OCI-M2 (cell line): Measurements from ENCODE around the gene ASAP2.
A peak's percentile ranks its signal among the peaks of the same experiment; 100 is the strongest.

Experiments used
- DNase-seq: peaks from one replicate; lab custom pipeline; 2025; ENCODE audit not compliant: unreplicated experiment; lab: John Stamatoyannopoulos, UW

Gene ASAP2

GRCh38 chr2:9205963-9206948 is at the start of gene ASAP2:
Gene ASAP2 (plus strand): TSS chr2:9206812. CDS start chr2:9207105, 293 bp downstream.
- no peak for DNase-seq

DNA sequence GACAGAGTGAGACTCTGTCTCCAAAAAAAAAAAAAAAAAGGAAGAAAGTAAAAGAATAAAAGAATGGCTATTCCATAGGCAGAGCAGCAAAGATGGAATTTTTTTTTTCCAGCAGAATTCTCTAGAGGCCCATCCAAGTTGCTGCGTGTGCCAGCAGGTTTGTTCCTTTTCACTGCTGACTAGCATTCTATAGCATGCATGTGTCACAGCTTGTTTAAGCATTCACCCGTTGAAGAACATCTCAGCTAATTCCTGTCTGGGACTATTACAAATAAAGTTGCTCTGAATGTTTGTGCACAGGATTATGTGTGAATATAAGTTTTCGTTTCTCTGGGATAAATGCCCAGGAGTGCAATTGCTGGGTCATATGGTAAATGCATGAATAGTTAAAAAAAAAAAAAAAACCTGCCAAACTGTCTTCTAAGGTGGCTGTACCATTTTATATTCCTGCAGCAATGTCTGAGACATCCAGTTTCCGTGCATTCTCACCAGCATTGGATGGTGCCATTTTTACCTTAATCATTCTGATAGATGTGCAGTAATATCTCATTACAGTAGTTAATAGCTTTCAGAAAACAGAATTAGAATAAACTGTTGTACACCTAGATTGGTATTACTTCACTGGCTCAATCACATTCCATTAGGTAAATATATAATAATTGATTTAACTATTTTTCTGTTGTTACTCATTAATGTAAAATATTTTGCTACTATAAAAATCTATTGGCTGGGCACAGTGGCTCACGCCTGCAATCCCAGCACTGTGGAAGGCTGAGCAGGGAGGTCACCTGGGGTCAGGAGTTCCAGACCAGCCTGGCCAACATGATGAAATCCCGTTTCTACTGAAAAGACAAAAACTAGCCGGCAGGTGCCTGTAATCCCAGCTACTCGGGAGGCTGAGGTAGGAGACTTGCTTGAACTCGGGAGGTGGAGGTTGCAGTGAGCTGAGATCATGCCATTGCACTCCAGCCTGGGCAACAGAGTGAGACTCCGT is 47.5 kb upstream of the ASAP2 start:
- no peak for DNase-seq

DNA sequence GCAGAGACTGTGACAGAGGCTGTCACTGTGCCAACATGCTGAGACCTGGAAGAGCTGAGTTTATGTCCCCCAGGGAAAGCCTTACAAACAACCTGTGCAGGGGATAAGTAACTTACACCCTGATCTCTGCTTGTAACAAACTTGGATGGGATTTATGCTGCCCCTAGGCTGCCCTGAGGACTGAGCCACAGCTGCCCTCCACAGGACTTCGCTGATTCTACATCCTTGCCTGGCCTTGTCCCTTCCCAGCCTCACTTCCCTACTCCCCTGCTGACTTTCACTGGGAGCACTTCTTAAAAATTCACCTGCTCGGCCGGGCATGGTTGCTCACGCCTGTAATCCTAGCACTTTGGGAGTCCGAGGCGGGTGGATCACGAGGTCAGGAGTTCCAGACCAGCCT is 45.9 kb upstream of the ASAP2 start:
- DNase-seq, result no peak

DNA sequence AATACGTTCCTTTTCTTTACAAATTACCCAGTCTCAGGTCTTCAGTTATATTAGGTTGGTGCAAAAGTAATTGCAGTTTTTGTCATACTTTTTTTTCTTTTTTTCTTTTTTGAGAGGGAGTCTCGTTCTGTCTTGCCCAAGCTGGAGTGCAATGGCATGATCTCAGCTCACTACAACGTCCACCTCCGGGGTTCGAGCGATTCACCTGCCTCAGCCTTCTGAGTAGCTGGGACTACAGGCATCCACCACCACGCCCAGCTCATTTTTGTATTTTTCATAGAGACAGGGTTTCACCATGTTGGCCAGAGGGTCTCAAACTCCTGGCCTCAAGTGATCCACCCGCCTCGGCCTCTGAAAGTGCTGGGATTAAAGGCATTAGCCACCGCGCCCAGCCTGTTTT is 43.8 kb upstream of the ASAP2 start:
- no peak for DNase-seq

- DNase-seq, result no peak
Measured at GRCh38 chr2:9163306-9164111, 43.1 kb upstream of the ASAP2 start.

DNA sequence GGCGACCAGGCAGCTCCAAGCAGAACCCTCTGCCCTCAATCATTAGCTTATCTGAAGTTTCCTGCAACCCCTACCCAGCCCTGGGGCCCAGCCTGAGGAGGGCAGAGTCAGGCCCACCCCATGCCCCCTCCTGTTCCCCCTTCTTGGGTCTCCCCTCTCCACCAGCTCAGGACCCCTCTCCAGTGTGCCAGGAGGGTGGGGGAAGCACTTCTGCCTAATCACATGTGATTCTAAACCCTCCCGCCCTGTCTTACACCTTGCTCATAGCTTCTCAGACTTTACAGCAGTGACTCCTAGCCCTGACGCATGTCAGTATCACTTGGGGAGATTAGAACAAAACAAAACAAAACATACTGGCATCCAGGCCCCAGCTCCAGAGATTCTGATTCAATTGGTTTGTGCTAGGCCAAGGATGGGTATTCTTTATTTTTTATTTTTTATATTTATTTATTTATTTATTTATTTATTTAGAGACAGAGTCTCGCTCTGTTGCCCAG is 42.5 kb upstream of the ASAP2 start:
- no peak for DNase-seq

DNA sequence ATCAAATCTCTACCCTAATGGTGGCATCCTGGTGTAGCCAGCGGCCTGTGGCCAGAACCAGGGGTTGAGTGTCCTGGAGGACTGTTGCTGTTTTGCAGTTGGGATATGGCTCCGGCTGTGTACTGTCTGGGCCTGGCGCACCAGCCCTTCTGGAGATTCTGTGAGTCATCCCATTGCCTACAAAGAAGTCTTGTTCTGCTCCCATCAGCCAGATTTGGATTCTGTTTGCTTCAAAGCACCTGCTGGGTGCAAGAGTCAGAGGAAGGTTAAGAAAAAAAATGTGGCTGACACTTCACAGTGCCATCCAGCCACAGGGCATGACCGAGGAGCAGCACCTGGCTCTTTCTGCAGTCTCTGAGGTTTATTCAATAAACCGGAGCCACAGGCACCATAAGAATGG is 41.0 kb upstream of the ASAP2 start:
- DNase-seq, result no peak

GRCh38 chr2:9166579-9167377 is 39.8 kb upstream of the ASAP2 start:
- DNase-seq, result no peak

DNA sequence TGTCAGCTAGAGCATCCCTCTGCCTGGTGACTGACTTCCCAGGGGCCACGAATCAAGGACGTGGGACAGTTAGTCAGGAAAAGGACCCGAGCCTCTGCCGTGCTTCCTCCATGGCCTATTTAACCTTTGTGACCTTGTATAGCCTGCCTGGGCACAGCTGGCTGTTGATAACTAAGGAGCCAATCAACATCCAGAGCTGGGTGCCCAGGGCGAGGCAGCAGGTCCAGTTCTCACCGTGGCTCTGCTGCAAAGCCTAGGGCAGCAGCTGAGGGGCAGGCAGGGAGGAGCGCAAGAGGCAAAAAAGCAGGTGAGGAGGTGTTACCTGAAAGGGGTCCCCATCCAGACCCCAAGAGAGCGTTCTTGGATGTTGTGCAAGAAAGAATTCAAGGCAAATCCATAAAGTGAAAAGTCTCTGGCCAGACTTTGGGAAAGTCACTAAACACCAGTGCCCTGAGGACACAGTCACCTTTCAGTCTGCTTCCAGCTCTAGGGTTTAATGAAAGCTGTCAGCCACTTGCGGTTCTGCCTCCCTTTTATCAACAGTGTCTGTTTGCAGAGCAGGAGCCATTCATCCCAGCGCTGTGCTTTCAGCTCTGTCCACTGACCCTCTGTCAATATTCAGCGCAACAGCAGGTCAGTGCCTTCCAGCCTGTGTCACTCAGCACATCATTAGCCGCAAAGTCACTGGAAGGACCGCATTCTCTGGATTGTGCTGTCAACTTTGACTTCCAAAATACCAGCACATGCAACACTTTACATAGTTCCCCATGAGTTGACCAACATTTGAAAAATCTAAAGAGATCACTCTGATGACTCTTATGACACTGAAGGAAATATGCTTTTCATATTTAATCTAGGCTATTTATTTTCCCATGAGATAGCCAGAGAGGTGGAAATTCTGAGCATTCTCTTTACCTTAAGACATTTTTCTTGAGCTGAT is 38.6 kb upstream of the ASAP2 start:
- no peak for DNase-seq

- no peak for DNase-seq
Measured at GRCh38 chr2:9168821-9169221, 37.8 kb upstream of the ASAP2 start.

DNA sequence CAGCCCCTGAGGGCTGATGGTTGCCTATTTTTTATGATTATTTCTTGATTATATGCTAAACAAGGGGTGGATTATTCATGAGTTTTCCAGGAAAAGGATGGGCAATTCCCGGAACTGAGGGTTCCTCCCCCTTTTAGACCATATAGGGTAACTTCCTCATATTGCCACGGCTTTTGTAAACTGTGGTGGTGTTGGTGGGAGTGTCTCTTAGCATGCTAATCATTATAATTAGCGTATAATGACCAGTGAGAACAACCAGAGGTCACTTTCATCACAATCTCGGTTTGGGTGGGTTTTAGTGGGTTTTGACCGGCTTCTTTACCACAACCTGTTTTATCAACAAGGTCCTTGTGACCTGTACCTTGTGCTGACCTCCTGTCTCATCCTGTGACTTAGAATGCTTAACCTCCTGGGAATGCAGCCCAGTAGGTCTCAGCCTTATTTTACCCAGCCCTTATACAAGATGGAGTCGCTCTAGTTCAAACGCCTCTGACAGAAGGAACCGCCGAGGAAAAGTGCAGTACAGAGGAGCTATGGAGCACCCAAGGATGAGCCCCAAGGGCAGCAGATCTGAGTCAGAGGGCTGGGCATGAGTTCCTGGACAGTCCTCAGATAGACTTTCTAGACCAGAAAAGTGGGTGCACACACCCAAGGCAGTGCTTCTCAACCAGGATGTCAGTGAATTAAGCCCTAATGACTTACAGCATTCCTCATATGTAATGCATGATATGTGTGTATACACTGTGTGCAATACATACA is 37.1 kb upstream of the ASAP2 start:
- DNase-seq, result no peak

GRCh38 chr2:9170458-9171130 is 36.0 kb upstream of the ASAP2 start:
- DNase-seq, result no peak

DNA sequence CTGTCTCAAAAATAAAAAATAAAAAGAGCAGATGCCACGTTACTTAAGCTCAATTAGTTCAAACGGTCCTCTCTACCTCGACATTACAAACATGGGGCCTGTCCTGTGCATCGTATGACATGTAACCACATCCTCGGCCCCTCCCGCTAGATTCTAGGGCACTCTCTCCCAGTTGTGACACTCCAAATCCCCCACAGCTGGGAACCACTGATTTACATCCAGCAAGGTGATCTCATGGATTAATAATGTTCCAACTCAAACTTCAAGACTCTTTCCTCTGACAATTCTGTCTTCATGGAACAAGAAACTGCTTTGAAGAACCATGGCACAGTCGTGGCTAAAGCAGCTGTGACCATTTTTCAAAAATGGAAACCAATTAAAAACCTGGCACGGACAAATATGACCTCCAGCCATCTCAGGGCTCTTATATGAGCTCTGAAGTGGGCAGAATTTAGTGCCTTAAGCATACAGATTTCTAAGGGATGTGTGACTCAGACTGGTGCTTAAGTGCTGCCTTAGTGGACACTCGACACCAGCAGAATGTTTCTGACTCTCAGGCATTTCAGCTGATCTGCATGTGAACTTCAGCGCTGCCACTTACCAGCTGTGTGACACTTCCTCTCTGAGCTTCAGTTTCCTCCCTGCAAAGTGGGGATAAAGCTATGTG is 31.7 kb upstream of the ASAP2 start:
- DNase-seq, result no peak

DNA sequence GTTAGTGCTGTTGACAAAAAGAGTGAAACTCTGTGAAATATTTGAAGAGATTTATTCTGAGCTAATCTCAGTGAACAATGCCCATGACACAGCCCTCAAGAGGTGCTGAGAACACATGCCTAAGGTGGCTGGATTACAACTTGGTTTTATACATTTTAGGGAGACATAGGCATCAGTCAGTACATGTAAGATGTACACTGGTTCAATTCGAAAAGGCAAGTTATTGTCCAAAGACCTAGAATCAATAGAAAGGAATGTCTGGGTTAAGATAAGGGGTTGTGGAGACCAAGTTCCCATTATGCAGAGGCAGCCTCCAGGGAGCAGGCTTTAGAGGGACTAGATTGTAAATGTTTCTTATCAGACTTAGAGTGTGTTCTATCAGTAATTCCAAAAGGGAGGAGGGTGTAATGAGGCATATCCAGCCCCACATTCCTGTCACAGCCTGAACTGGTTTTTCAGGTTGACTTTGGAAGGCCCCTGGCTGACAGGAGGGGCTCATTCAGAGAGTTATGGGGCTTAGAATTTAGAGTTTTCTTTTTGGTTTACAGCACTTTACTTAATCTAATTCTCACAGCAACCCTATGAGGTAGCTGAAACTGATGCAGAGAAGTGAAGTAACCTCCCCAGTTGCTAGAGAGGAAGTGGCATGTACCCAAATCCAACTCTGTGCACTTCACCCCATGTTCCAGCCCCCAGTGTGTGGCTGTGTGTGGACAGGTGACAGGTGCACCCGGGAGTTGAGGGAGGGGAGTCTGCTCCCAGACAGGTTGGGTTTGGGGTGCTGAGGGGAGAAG is 28.3 kb upstream of the ASAP2 start:
- DNase-seq, result peak; percentile 17

- DNase-seq, result no peak
Measured at GRCh38 chr2:9178904-9179571, 27.6 kb upstream of the ASAP2 start.
